Liver (tissue), 9 donors: ENCODE data around the gene SLC26A11. TPM values are rescaled to one million over a fixed set of nuclear protein-coding genes. Genes with fewer than 3 reads are reported as not detected.

Source experiments
- DNase-seq: peaks from one replicate; pipeline ENCODE4 v3.0.0-alpha.2; 2017; ENCODE audit warnings: low spot score
- H3K27ac ChIP-seq, 2 donors: one replicate each; pipeline ENCODE4 v1.7.0; 2013; ENCODE audit warnings: inconsistent platforms in 2 of 2, low read length in 2 of 2, control low read depth in 1 of 2, low read depth in 1 of 2, mild to moderate bottlenecking in 1 of 2
- H3K27me3 ChIP-seq, 4 donors: one replicate each; pipeline versions ENCODE4 v1.6.1 to v1.7.0; 2013; ENCODE audit warnings: low read length in 3 of 4, inconsistent platforms in 1 of 4, mild to moderate bottlenecking in 1 of 4, moderate library complexity in 1 of 4; ENCODE audit not compliant: control insufficient read depth in 4 of 4, insufficient read depth in 4 of 4
- H3K36me3 ChIP-seq, 4 donors: one replicate each; pipeline versions ENCODE4 v1.6.1 to v1.7.0; 2013; ENCODE audit warnings: low read length in 3 of 4, mild to moderate bottlenecking in 3 of 4, low read depth in 1 of 4, moderate library complexity in 1 of 4; ENCODE audit not compliant: control insufficient read depth in 4 of 4, insufficient read depth in 3 of 4
- H3K4me1 ChIP-seq, 4 donors: one replicate each; pipeline versions ENCODE4 v1.6.1 to v1.7.0; 2013; ENCODE audit warnings: low read length in 3 of 4, mild to moderate bottlenecking in 3 of 4, moderate library complexity in 1 of 4; ENCODE audit not compliant: control insufficient read depth in 4 of 4, insufficient read depth in 4 of 4
- H3K4me3 ChIP-seq, 3 donors: one replicate each; pipeline versions ENCODE4 v1.6.1 to v1.7.0; 2013; ENCODE audit warnings: low read length in 3 of 3, control low read depth in 1 of 3, low read depth in 1 of 3, mild to moderate bottlenecking in 1 of 3
- H3K9ac ChIP-seq, 2 donors: one replicate each; pipeline ENCODE4 v1.7.0; 2013; ENCODE audit warnings: low read length in 2 of 2, mild to moderate bottlenecking in 2 of 2, moderate library complexity in 2 of 2, control low read depth in 1 of 2, low read depth in 1 of 2
- H3K9me3 ChIP-seq, 4 donors: one replicate each; pipeline versions ENCODE4 v1.6.1 to v1.7.0; 2013; ENCODE audit warnings: low read length in 3 of 4; ENCODE audit not compliant: control insufficient read depth in 4 of 4
- EGR1 ChIP-seq, 2 donors: IDR thresholded peaks; 2 replicates each; pipeline ENCODE4 v1.6.1; 2016 to 2018; ENCODE audit warnings: antibody characterized with exemption in 2 of 2, low read depth in 2 of 2
- FOXA1 ChIP-seq: IDR thresholded peaks from 2 replicates; pipeline ENCODE4 v1.6.1; 2016; ENCODE audit warnings: antibody characterized with exemption
- FOXA2 ChIP-seq: IDR thresholded peaks from 2 replicates; pipeline ENCODE4 v1.6.1; 2016; ENCODE audit warnings: antibody characterized with exemption
- GABPA ChIP-seq, 2 donors: IDR thresholded peaks in 1 of 2; conservative IDR thresholded peaks in 1 of 2; 2 replicates each; pipeline ENCODE4 v1.6.1; 2016; ENCODE audit warnings: antibody characterized with exemption in 2 of 2, mild to moderate bottlenecking in 1 of 2, moderate library complexity in 1 of 2
- HNF4A ChIP-seq, 2 donors: conservative IDR thresholded peaks; 2 replicates each; pipeline ENCODE4 v1.6.1; 2016; ENCODE audit warnings: antibody characterized with exemption in 2 of 2, mild to moderate bottlenecking in 2 of 2
- HNF4G ChIP-seq: IDR thresholded peaks from 2 replicates; pipeline ENCODE4 v1.6.1; 2016; ENCODE audit warnings: antibody characterized with exemption
- JUND ChIP-seq, 2 donors: IDR thresholded peaks; 2 replicates each; pipeline ENCODE4 v1.6.1; 2016; ENCODE audit warnings: antibody characterized with exemption in 2 of 2
- NR2F2 ChIP-seq: IDR thresholded peaks from 2 replicates; pipeline ENCODE4 v1.6.1; 2016; ENCODE audit warnings: antibody characterized with exemption
- RAD21 ChIP-seq, 2 donors: IDR thresholded peaks; 2 replicates each; pipeline ENCODE4 v1.6.1; 2016; ENCODE audit warnings: antibody characterized with exemption in 2 of 2, mild to moderate bottlenecking in 2 of 2
- RXRA ChIP-seq, 2 donors: IDR thresholded peaks; 2 replicates each; pipeline ENCODE4 v1.6.1; 2017 to 2018; ENCODE audit warnings: antibody characterized with exemption in 2 of 2, mild to moderate bottlenecking in 1 of 2
- SP1 ChIP-seq: IDR thresholded peaks from 2 replicates; pipeline ENCODE4 v1.6.1; 2018; ENCODE audit warnings: antibody characterized with exemption, mild to moderate bottlenecking
- TAF1 ChIP-seq: conservative IDR thresholded peaks from 2 replicates; pipeline ENCODE4 v1.6.1; 2016; ENCODE audit warnings: antibody characterized with exemption, mild to moderate bottlenecking
- WGBS: extraction: QIAGEN DNeasy Blood & Tissue Kit; methylation state at CpG from one replicate; pipeline ENCODE4 v1.1.7; 2013; 5-methylcytosine and 5-hydroxymethylcytosine counted together
- polyA plus RNA-seq, 2 donors: library from polyadenylated mRNA; stranded (reverse) in 1 of 2; unstranded in 1 of 2; fragments of 200-250 nt in 1 of 2; fragments of >200 nt in 1 of 2; fragmentation: Nextera tagmentation in 1 of 2; extraction: Ambion mirVana in 1 of 2; gene quantifications; one replicate each; pipeline versions ENCODE4 v1.2.1 to v1.2.3, GENCODE V29; 2013 to 2015
- total RNA-seq, 2 donors: library from RNA; depleted of rRNA; stranded (reverse); fragments of >200 nt; gene quantifications; one replicate each; pipeline ENCODE4 v1.2.3, GENCODE V29; 2014
- TF ChIP-seq, protein P1 (sequence below): IDR thresholded peaks from 2 replicates; pipeline ENCODE4 v1.6.1; 2016; ENCODE audit warnings: antibody characterized with exemption
- TF ChIP-seq, protein P2 (sequence below): IDR thresholded peaks from 2 replicates; pipeline ENCODE4 v1.6.1; 2016; ENCODE audit warnings: antibody characterized with exemption
- TF ChIP-seq, protein P3 (sequence below): fragments of 150-350 bp; IDR thresholded peaks from 2 replicates; pipeline ENCODE4 v1.5.1; 2017; ENCODE audit warnings: improper control_type of control experiment, low read depth, low read length; ENCODE audit not compliant: missing input control
- TF ChIP-seq, protein P4 (sequence below): IDR thresholded peaks from 2 replicates; pipeline ENCODE4 v1.6.1; 2016; ENCODE audit warnings: antibody characterized with exemption
- TF ChIP-seq, protein P5 (sequence below): IDR thresholded peaks from 2 replicates; pipeline ENCODE4 v1.6.1; 2016; ENCODE audit warnings: antibody characterized with exemption, mild to moderate bottlenecking
- donor health status: healthy.
- donor health status: healthy.
- donor health status: healthy.
- donor health status: healthy.
- donor health status: healthy.

The SLC26A11 gene
- total and polyA plus RNA-seq, 4 donors = 3.3 to 8.2 (median 5.6) TPM

DNA sequence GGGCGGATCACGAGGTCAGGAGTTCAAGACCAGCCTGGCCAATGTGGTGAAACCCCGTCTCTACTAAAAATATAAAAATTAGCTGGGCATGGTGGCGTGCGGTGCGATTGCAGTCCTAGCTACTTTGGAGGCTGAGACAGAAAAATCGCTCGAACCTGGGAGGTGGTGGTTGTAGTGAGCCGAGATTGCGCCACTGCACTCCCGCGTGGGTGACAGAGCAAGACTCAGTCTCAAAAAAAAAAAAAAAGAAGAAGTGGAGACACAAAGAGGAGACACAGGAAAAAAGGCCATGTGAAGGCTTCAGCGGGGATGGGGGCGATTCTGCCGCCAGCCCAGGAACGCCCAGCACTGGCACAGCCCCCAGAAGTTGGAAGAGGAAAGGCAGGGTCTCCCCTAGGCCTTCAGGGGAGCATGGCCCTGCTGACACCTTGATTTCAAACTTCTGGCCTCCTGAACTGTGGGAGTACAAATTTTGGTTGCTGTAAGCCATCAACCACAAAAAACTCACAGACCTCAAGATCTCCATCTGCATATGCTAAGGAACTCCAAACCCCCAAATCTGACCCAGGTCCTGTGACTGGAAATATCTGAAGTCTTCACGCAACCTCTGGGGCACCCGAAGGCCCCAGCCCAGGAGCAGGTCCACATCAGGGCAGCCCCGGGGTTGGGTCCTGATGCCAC lies 7.1 kb upstream of the SLC26A11 start:
- H3K9ac ChIP-seq = no peak overlapping the region
- H3K36me3 ChIP-seq = peaks cover 2 to 51% (median 19%) of the 10 kb centered on the region in 4 donors
- no peak for DNase-seq
- no peaks in the 10 kb centered on the region for H3K27me3 ChIP-seq
- 82% methylated on average over 19 of the region's 19 CpGs for WGBS
- TF ChIP-seq, protein P1, sequence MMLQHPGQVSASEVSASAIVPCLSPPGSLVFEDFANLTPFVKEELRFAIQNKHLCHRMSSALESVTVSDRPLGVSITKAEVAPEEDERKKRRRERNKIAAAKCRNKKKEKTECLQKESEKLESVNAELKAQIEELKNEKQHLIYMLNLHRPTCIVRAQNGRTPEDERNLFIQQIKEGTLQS = no peak
- no peaks in the 10 kb centered on the region for H3K4me1 ChIP-seq
- H3K27ac ChIP-seq = no peak overlapping the region
- no peaks in the 10 kb centered on the region for H3K9me3 ChIP-seq
- no peak overlapping the region for H3K4me3 ChIP-seq

DNA sequence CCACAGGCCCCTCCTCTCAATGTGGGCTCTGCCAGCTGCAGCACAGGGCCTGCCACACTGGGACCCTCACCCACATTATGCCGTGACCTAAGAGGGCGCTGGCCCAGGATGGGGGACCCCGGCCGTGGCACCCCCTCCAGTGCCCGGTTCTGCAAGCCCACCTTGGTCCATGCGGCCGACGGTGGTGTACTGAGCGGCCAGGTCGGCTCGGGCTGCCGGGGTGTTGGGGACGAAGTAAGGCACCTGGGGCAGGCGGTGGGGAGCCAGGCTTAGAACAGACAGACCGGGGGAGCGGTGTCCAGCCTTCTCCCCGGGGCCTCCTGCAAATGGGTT lies 6.6 kb upstream of the SLC26A11 start:
- TF ChIP-seq FOXA2 = no peak
- no peak for TF ChIP-seq SP1
- no peak for TF ChIP-seq NR2F2
- TF ChIP-seq HNF4G = no peak
- TF ChIP-seq, protein P2, sequence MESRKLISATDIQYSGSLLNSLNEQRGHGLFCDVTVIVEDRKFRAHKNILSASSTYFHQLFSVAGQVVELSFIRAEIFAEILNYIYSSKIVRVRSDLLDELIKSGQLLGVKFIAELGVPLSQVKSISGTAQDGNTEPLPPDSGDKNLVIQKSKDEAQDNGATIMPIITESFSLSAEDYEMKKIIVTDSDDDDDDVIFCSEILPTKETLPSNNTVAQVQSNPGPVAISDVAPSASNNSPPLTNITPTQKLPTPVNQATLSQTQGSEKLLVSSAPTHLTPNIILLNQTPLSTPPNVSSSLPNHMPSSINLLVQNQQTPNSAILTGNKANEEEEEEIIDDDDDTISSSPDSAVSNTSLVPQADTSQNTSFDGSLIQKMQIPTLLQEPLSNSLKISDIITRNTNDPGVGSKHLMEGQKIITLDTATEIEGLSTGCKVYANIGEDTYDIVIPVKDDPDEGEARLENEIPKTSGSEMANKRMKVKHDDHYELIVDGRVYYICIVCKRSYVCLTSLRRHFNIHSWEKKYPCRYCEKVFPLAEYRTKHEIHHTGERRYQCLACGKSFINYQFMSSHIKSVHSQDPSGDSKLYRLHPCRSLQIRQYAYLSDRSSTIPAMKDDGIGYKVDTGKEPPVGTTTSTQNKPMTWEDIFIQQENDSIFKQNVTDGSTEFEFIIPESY = no peak
- TF ChIP-seq HNF4A (conservative IDR thresholded peaks at IDR 0.05) = no peak
- TF ChIP-seq EGR1 (IDR thresholded peaks at IDR 0.05; ENCODE audit: low read depth in 2 of 2) = no peak
- TF ChIP-seq, protein P3, sequence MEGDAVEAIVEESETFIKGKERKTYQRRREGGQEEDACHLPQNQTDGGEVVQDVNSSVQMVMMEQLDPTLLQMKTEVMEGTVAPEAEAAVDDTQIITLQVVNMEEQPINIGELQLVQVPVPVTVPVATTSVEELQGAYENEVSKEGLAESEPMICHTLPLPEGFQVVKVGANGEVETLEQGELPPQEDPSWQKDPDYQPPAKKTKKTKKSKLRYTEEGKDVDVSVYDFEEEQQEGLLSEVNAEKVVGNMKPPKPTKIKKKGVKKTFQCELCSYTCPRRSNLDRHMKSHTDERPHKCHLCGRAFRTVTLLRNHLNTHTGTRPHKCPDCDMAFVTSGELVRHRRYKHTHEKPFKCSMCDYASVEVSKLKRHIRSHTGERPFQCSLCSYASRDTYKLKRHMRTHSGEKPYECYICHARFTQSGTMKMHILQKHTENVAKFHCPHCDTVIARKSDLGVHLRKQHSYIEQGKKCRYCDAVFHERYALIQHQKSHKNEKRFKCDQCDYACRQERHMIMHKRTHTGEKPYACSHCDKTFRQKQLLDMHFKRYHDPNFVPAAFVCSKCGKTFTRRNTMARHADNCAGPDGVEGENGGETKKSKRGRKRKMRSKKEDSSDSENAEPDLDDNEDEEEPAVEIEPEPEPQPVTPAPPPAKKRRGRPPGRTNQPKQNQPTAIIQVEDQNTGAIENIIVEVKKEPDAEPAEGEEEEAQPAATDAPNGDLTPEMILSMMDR = no peak
- TF ChIP-seq FOXA1 = no peak
- no peak for TF ChIP-seq RAD21 (IDR thresholded peaks at IDR 0.05)
- no peak for TF ChIP-seq GABPA (IDR thresholded peaks at IDR 0.05 in 1 of 2, conservative IDR thresholded peaks at IDR 0.05 in 1 of 2)
- TF ChIP-seq, protein P4, sequence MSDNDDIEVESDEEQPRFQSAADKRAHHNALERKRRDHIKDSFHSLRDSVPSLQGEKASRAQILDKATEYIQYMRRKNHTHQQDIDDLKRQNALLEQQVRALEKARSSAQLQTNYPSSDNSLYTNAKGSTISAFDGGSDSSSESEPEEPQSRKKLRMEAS = no peak
- no peak for TF ChIP-seq RXRA (IDR thresholded peaks at IDR 0.05)
- TF ChIP-seq, protein P5, sequence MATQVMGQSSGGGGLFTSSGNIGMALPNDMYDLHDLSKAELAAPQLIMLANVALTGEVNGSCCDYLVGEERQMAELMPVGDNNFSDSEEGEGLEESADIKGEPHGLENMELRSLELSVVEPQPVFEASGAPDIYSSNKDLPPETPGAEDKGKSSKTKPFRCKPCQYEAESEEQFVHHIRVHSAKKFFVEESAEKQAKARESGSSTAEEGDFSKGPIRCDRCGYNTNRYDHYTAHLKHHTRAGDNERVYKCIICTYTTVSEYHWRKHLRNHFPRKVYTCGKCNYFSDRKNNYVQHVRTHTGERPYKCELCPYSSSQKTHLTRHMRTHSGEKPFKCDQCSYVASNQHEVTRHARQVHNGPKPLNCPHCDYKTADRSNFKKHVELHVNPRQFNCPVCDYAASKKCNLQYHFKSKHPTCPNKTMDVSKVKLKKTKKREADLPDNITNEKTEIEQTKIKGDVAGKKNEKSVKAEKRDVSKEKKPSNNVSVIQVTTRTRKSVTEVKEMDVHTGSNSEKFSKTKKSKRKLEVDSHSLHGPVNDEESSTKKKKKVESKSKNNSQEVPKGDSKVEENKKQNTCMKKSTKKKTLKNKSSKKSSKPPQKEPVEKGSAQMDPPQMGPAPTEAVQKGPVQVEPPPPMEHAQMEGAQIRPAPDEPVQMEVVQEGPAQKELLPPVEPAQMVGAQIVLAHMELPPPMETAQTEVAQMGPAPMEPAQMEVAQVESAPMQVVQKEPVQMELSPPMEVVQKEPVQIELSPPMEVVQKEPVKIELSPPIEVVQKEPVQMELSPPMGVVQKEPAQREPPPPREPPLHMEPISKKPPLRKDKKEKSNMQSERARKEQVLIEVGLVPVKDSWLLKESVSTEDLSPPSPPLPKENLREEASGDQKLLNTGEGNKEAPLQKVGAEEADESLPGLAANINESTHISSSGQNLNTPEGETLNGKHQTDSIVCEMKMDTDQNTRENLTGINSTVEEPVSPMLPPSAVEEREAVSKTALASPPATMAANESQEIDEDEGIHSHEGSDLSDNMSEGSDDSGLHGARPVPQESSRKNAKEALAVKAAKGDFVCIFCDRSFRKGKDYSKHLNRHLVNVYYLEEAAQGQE = no peak
- TF ChIP-seq JUND (IDR thresholded peaks at IDR 0.05) = no peak
- TF ChIP-seq TAF1 = no peak
- WGBS = 95% methylated on average over 17 of the region's 17 CpGs
- no peak overlapping the region for H3K4me3 ChIP-seq
- no peaks in the 10 kb centered on the region for H3K9me3 ChIP-seq
- H3K9ac ChIP-seq = no peak overlapping the region
- peaks cover 2 to 51% (median 19%) of the 10 kb centered on the region in 4 donors for H3K36me3 ChIP-seq
- no peak for DNase-seq
- H3K27ac ChIP-seq = no peak overlapping the region
- H3K27me3 ChIP-seq = no peaks in the 10 kb centered on the region
- peaks cover 0 to 3% (median under 1%) of the 10 kb centered on the region in 4 donors for H3K4me1 ChIP-seq
